Chondrocyte (in vitro differentiated cells): ENCODE results near the gene CDC25B. TPM values are rescaled to one million over a fixed set of nuclear protein-coding genes. Genes with fewer than 3 reads are reported as not detected.

ENCODE experiments used
- DNase-seq: peaks from one replicate; pipeline ENCODE4 v3.0.0; 2021; ENCODE audit warnings: mixed read lengths, low spot score
- H3K27ac Mint-ChIP-seq: one replicate; pipeline ENCODE4 v1.8.0; 2021; ENCODE audit warnings: mild to moderate bottlenecking, moderate library complexity, mixed read lengths; ENCODE audit not compliant: unreplicated experiment
- H3K27me3 Mint-ChIP-seq: 2 replicates; pipeline ENCODE4 v1.8.0; 2021; ENCODE audit warnings: low read depth, mixed read lengths
- H3K36me3 Mint-ChIP-seq: 2 replicates; pipeline ENCODE4 v1.8.0; 2021; ENCODE audit warnings: low read depth, mixed read lengths
- H3K4me1 Mint-ChIP-seq: 2 replicates; pipeline ENCODE4 v1.8.0; 2021; ENCODE audit warnings: low read depth, mild to moderate bottlenecking, mixed read lengths
- H3K4me3 Mint-ChIP-seq: one replicate; pipeline ENCODE4 v1.8.0; 2021; ENCODE audit warnings: mild to moderate bottlenecking, moderate library complexity, mixed read lengths; ENCODE audit not compliant: unreplicated experiment
- H3K9me3 Mint-ChIP-seq: 2 replicates; pipeline ENCODE4 v1.8.0; 2021; ENCODE audit warnings: low read depth, mixed read lengths
- CTCF ChIP-seq: fragments of 200-600 bp; sonication (generic); IDR thresholded peaks from 2 replicates; pipeline ENCODE4 v1.5.0; 2021; ENCODE audit warnings: antibody characterized with exemption, mild to moderate bottlenecking, moderate library complexity
- total RNA-seq: library from RNA; stranded (reverse); gene quantifications from 3 replicates; pipeline ENCODE4 v1.2.1, GENCODE V29; 2021

CDC25B gene
- total RNA-seq, 1 donor from 2014 or later: 60.1 TPM

- TF ChIP-seq CTCF: no peak
- Mint-ChIP-seq H3K4me1 (peaks cover 2% of the 10 kb centered on the region), H3K9me3 (no peaks in the 10 kb centered on the region), H3K36me3 (peaks cover 5% of the 10 kb centered on the region), H3K4me3 (no peak overlapping the region), H3K27ac (no peak overlapping the region), H3K27me3 (no peaks in the 10 kb centered on the region)
- DNase-seq: no peak
Observed at GRCh38 chr20:3758566-3758965, 37.5 kb upstream of the CDC25B start.

- Mint-ChIP-seq H3K36me3 (peaks cover 5% of the 10 kb centered on the region), H3K4me1 (peaks cover 2% of the 10 kb centered on the region), H3K9me3 (no peaks in the 10 kb centered on the region), H3K4me3 (no peak overlapping the region), H3K27ac (no peak overlapping the region), H3K27me3 (no peaks in the 10 kb centered on the region)
- no peak for TF ChIP-seq CTCF
- DNase-seq: no peak
Observed at GRCh38 chr20:3759316-3759823, 36.7 kb upstream of the CDC25B start.

- DNase-seq: no peak
- H3K27ac Mint-ChIP-seq: no peak overlapping the region
- no peak for TF ChIP-seq CTCF
- H3K36me3 Mint-ChIP-seq: peaks cover 5% of the 10 kb centered on the region
- no peaks in the 10 kb centered on the region for H3K9me3 Mint-ChIP-seq
- H3K4me3 Mint-ChIP-seq: no peak overlapping the region
- H3K27me3 Mint-ChIP-seq: no peaks in the 10 kb centered on the region
- peaks cover 2% of the 10 kb centered on the region for H3K4me1 Mint-ChIP-seq
Observed at GRCh38 chr20:3759884-3760283, 36.2 kb upstream of the CDC25B start.

- peaks cover 5% of the 10 kb centered on the region for H3K36me3 Mint-ChIP-seq
Observed at GRCh38 chr20:3760655-3761348, 35.3 kb upstream of the CDC25B start.

More at GRCh38 chr20:3760655-3761348, 35.3 kb upstream of the CDC25B start:
- Mint-ChIP-seq H3K27me3 (no peaks in the 10 kb centered on the region), H3K4me3 (no peak overlapping the region), H3K27ac (no peak overlapping the region), H3K9me3 (no peaks in the 10 kb centered on the region), H3K4me1 (peaks cover 2% of the 10 kb centered on the region)
- no peak for TF ChIP-seq CTCF
- DNase-seq: no peak
